ENCODE results near the gene SLC25A26.
"Not testable (repeated sequence)": the region's sequence is repeated elsewhere in the genome, so short reads cannot be mapped to it uniquely, and the experiment has no call there.

Gene SLC25A26

DNA sequence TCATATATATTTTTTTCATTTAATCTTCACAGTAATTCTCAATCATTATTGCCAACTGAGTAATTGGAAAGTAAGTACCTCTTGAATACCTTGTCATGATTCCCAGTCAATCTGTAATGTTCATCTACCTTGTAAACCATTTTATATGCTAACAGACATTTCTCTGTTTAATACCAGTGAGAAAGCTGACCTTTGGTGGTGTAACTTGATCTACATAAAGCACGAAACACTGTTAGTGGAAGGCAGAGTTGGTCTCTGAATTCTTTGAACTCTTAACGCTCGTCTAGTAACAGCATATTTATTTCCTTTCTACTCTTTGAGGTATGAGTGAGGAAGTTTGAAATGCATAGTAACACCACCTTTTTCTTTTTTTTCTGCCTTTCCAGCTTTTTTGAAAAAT lies 59.5 kb downstream of the SLC25A26 start:
- DNase-seq (ENCODE audit: low read depth in 2 of 2), result no peak
- TF ChIP-seq, protein P1, sequence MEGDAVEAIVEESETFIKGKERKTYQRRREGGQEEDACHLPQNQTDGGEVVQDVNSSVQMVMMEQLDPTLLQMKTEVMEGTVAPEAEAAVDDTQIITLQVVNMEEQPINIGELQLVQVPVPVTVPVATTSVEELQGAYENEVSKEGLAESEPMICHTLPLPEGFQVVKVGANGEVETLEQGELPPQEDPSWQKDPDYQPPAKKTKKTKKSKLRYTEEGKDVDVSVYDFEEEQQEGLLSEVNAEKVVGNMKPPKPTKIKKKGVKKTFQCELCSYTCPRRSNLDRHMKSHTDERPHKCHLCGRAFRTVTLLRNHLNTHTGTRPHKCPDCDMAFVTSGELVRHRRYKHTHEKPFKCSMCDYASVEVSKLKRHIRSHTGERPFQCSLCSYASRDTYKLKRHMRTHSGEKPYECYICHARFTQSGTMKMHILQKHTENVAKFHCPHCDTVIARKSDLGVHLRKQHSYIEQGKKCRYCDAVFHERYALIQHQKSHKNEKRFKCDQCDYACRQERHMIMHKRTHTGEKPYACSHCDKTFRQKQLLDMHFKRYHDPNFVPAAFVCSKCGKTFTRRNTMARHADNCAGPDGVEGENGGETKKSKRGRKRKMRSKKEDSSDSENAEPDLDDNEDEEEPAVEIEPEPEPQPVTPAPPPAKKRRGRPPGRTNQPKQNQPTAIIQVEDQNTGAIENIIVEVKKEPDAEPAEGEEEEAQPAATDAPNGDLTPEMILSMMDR (IDR thresholded peaks at IDR 0.05; ENCODE audit: low read depth, low read length), result no peak
- no peak overlapping the region for H3K4me3 ChIP-seq (replicated peaks in 1 of 2; ENCODE audit: low read depth in 2 of 2, low read length in 2 of 2)

DNA sequence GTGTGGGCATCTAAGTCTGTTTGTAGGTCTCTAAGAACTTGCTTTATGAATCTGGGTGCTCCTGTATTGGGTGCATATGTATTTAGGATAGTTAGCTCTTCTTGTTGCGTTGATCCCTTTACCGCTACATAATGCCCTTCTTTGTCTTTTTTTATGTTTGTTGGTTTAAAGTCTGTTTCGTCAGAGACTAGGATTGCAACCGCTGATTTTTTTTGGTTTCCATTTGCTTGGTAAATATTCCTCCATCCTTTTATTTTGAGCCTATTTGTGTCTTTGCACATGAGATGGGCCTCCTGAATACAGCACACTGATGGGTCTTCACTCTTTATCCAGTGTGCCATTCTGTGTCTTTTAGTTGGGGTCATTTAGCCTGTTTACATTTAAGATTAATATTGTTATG lies 71.1 kb downstream of the SLC25A26 start:
- H3K4me3 ChIP-seq (replicated peaks in 1 of 2; ENCODE audit: low read depth in 2 of 2, low read length in 2 of 2); DNase-seq (ENCODE audit: low read depth in 2 of 2): not testable (repeated sequence)

DNA sequence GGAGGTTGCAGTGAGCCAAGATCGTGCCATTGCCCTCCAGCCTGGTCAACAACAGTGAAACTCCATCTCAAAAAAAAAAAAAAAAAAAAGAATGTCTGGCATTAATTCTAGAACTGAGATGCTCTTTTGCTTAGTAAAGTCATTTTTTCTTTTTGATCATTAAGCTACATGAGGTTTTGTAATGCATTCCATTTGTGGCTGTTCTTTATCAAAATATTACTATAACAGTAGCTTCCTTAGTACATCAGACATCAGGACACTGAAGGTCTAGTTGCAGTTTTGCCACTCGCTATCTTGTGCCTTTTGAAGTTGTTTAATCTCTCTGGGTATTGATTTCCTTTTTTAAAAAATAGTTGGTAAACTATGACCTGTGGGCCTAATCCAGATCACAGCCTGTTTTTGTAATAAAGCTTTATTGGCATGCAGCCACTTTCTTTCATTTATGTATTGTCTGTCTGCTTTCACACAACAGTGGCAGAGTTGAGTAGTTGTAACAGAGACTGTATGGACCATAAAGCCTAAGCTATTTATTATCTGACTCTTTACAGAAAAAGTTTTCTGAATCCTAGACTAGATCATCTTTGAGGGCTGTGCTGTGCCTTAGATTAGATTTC lies 76.6 kb downstream of the SLC25A26 start:
- DNase-seq (ENCODE audit: low read depth in 2 of 2), result peak; percentile 15 to 18
- H3K4me3 ChIP-seq (replicated peaks in 1 of 2; ENCODE audit: low read depth in 2 of 2, low read length in 2 of 2), result no peak overlapping the region
- TF ChIP-seq, protein P1 (IDR thresholded peaks at IDR 0.05; ENCODE audit: low read depth, low read length), result no peak

DNA sequence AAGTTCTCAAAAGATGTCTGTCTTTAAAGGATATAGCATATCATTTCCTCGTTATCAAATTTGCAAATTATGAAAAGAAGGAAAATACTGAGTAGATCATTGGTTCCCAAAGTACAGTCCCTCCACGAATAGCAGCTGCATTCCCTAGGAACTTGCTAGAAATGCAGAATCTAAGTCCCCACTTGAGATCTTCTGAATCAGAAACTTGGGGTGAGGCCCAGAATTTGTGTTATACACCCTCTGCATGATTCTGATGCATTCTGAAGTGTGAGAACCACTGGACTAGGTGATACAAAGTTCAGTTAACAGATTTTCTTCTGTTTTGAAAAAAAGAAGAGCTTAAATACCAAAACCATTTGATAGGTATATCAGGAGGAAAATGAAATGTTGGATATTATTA lies 77.1 kb downstream of the SLC25A26 start:
- DNase-seq (ENCODE audit: low read depth in 2 of 2), result peak; percentile 63 to 71
- TF ChIP-seq, protein P1 (IDR thresholded peaks at IDR 0.05; ENCODE audit: low read depth, low read length), result no peak
- no peak overlapping the region for H3K4me3 ChIP-seq (replicated peaks in 1 of 2; ENCODE audit: low read depth in 2 of 2, low read length in 2 of 2)

DNA sequence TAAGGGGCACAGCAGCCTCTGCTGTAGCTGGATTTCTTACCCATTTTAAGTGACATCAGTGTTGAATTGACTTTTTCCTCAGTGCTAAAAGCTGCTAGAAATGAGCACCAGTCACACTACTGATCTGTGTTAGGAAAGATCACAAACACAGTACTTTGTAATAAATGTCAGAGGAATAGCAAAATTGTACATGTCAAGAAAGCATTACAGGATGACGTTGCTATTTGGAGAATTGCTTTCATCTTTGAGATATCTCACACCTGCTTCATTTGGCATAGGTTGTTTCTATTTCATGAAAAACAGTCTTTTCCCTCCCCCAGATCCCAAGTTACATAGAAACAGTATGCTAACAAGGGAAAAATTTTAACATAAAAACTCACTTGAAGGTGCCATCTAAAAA lies 77.8 kb downstream of the SLC25A26 start:
- DNase-seq (ENCODE audit: low read depth in 2 of 2), result no peak
- TF ChIP-seq, protein P1 (IDR thresholded peaks at IDR 0.05; ENCODE audit: low read depth, low read length), result no peak
- H3K4me3 ChIP-seq (replicated peaks in 1 of 2; ENCODE audit: low read depth in 2 of 2, low read length in 2 of 2), result no peak overlapping the region

DNA sequence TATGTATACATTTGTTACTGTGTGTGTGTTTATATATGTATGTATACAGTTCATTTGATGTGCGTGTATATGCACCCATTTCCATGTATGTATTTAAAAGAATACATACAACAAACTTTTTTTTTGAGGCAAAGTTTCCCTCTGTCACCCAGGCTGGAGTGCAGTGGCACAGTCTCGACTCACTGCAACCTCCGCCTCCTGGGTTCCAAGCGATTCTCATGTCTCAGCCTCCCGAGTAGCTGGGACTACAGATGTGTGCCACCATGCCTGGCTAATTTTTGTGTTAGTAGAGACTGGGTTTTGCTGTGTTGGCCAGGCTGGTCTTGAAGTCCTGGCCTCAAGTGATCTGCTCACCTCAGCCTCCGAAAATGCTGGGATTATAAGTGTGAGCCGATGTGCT lies 78.3 kb downstream of the SLC25A26 start:
- H3K4me3 ChIP-seq (replicated peaks in 1 of 2; ENCODE audit: low read depth in 2 of 2, low read length in 2 of 2); DNase-seq (ENCODE audit: low read depth in 2 of 2): not testable (repeated sequence)

DNA sequence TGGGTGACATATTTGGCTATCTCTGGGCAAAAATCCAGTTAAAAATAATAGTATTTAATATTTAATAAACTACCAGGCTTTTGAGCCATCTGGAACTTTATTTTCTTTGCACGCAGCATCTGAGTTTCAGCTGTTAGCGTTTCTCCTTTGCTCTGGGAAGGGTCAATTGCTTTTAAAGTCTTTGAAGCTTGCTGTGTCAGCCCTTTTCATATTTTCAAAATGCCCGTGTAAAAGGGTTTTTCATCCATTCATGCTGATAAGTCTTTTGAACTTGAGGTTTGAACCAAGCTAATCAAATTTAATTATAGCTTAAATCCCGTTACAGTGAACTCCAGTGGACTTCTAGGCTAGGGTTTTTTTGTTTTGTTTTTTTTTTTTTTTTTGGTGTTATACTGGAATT lies 79.1 kb downstream of the SLC25A26 start:
- H3K4me3 ChIP-seq (replicated peaks in 1 of 2; ENCODE audit: low read depth in 2 of 2, low read length in 2 of 2), result no peak overlapping the region
- TF ChIP-seq, protein P1 (IDR thresholded peaks at IDR 0.05; ENCODE audit: low read depth, low read length), result no peak
- no peak for DNase-seq (ENCODE audit: low read depth in 2 of 2)

DNA sequence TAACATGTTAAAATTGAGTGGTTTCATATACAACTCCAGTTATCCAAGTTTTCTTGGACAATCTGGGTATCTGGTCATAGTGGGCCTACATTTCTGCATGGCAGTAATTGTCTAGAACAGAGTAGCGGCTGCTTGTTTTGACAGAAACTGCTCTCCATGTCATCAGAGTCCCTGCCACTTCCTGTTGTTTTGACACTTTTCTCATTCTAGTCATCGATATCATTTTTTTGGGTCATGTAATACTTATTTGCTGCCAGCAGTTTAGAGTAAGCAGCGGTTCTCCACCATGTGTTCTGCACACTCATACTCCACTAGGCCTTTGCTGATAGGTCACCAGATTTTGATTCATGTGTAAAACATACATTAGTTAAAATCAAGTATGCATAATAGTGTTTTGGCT lies 81.5 kb downstream of the SLC25A26 start:
- TF ChIP-seq, protein P1 (IDR thresholded peaks at IDR 0.05; ENCODE audit: low read depth, low read length), result no peak
- DNase-seq (ENCODE audit: low read depth in 2 of 2), result peak in 1 of 2 donors; percentile 11
- no peak overlapping the region for H3K4me3 ChIP-seq (replicated peaks in 1 of 2; ENCODE audit: low read depth in 2 of 2, low read length in 2 of 2)
